Measurements from ENCODE around the gene GRB10. TPM values are rescaled to one million over a fixed set of nuclear protein-coding genes. Genes with fewer than 3 reads are reported as not detected.

The GRB10 gene
- total and polyA plus RNA-seq, 2 donors (not counting 3 experiments of a cell fraction or from before 2014, with no cell fraction given): 43.7 to 240 TPM

GRCh38 chr7:50677638-50677996 lies 105.1 kb downstream of the GRB10 start:
- intact Hi-C loops (cut with micrococcal nuclease): no loop called here
- H3K36me3 ChIP-seq (ENCODE audit: control insufficient read depth in 2 of 2, extremely low read depth in 1 of 2, insufficient read depth in 2 of 2, low read length in 2 of 2): peaks cover 3 to 29% of the 10 kb centered on the region in 2 experiments
- no peaks in the 10 kb centered on the region for H3K9me1 ChIP-seq (replicated peaks; ENCODE audit: control insufficient read depth, extremely low read depth, insufficient read depth, low read length)
- ChIA-PET POLR2A (no interaction called here), CTCF (interaction anchor here (0.9 to 1.0 kb wide), 2 partner anchors 209 to 464 kb away, joined by 3 to 4 read pairs; no protein-coding TSS in a partner anchor)
- H3K4me2 ChIP-seq (ENCODE audit: insufficient read depth, low read length): no peak overlapping the region
- H3K27ac ChIP-seq (ENCODE audit: insufficient read depth, low read depth, low read length): no peak overlapping the region
- no peaks in the 10 kb centered on the region for H4K20me1 ChIP-seq (replicated peaks; ENCODE audit: control insufficient read depth, extremely low read depth, insufficient read depth, low read length)
- dilution Hi-C loops (cut with MboI; ENCODE audit: extremely low pct_ligation_motif_present, low sequenced_read_pairs): no loop called here
- no peak for DNase-seq (ENCODE audit: low read depth, low spot score)
- no peaks in the 10 kb centered on the region for H3K9me3 ChIP-seq (replicated peaks; ENCODE audit: control insufficient read depth, insufficient read depth, low read length)
- H3K9ac ChIP-seq (replicated peaks; ENCODE audit: extremely low read depth, insufficient read depth, low read length): no peak overlapping the region
- no peak for FAIRE-seq
- peaks cover 12% of the 10 kb centered on the region for H3K4me1 ChIP-seq (ENCODE audit: control insufficient read depth, extremely low read depth, insufficient read depth, low read length)
- no peak for TF ChIP-seq MYC (IDR thresholded peaks at IDR 0.05; ENCODE audit: low read depth, low read length)
- TF ChIP-seq POLR2AphosphoS5 (IDR thresholded peaks at IDR 0.05; ENCODE audit: insufficient read depth, low read depth, low read length): no peak
- TF ChIP-seq GATA2 (IDR thresholded peaks at IDR 0.05; ENCODE audit: insufficient read depth, insufficient read length, low read depth, low read length): no peak
- no peak for TF ChIP-seq EZH2 (IDR thresholded peaks at IDR 0.05; ENCODE audit: borderline replicate concordance, low read depth, low read length, severe bottlenecking)
- no peak for TF ChIP-seq FOS (IDR thresholded peaks at IDR 0.05; ENCODE audit: borderline replicate concordance, insufficient read depth, low read length)
- no peak for TF ChIP-seq MAX (IDR thresholded peaks at IDR 0.05; ENCODE audit: insufficient read depth, insufficient read length)
- TF ChIP-seq CTCF (IDR thresholded peaks at IDR 0.05; ENCODE audit: extremely low read depth in 1 of 2, insufficient read depth in 1 of 2, low read depth in 1 of 2, low read length in 2 of 2): no peak
- H3K79me2 ChIP-seq (ENCODE audit: control insufficient read depth, insufficient read depth, low read length): peaks cover 93% of the 10 kb centered on the region
- no TSS peak for BruUV-seq (replicated peaks)
- H2AFZ ChIP-seq (ENCODE audit: low read depth, low read length): no peak overlapping the region
- no peaks in the 10 kb centered on the region for H3K27me3 ChIP-seq (ENCODE audit: control insufficient read depth in 2 of 2, insufficient read depth in 2 of 2, low read length in 2 of 2)
- no peak overlapping the region for H3K4me3 ChIP-seq (replicated peaks in 1 of 3; ENCODE audit: insufficient read depth in 1 of 3, low read depth in 1 of 3, low read length in 3 of 3)

Data from endothelial cell of umbilical vein (primary cell).